GM12878 (cell line): ENCODE results near the gene THADA. TPM values are rescaled to one million over a fixed set of nuclear protein-coding genes. Genes with fewer than 3 reads are reported as not detected.

Source experiments
- ATAC-seq: fragments of 200-7000 bp; cut with Tn5 transposase; 3 replicates; pipeline ENCODE4 v1.9.1; 2020; ENCODE audit warnings: mild to moderate bottlenecking, moderate library complexity
- BruUV-seq: library from RNA; stranded (reverse); fragments of 400-500 nt; replicated peaks from 2 replicates; lab custom pipeline; 2021; lab: Mats Ljungman, UMichigan
- CTCF ChIA-PET: fragments of 300-600 bp; sonication (Branson Sonifier 250); formaldehyde crosslinking; extraction: SDS; loops from one replicate; lab custom pipeline; 2021; ENCODE audit warnings: inconsistent platforms; lab: Yijun Ruan, JAX
- POLR2A ChIA-PET: fragments of 350-600 bp; formaldehyde crosslinking; extraction: SDS; loops from one replicate; lab custom pipeline; 2021; ENCODE audit warnings: inconsistent platforms; lab: Charles Lee
- RAD21 ChIA-PET: fragments of 300-600 bp; sonication (Branson Sonifier 250); formaldehyde crosslinking; loops from one replicate; lab custom pipeline; 2023; ENCODE audit warnings: antibody characterized with exemption; ENCODE audit not compliant: unreplicated experiment; lab: Charles Lee
- SMC1A ChIA-PET: fragments of 300-600 bp; sonication (Branson Sonifier 250); formaldehyde crosslinking; loops from one replicate; lab custom pipeline; 2023; ENCODE audit not compliant: unreplicated experiment, uncharacterized antibody; lab: Charles Lee
- DNase-seq: peaks from one replicate; pipeline ENCODE4 v3.0.0-alpha.2; 2011; ENCODE audit warnings: low read depth, low spot score
- FAIRE-seq: peaks from 3 replicates; lab custom pipeline; 2011; peaks lifted over from hg19 to GRCh38; lab: Jason Lieb, UNC
- H2AFZ ChIP-seq: 2 replicates; pipeline ENCODE4 v1.6.0; 2011; ENCODE audit warnings: low read depth, low read length, control low read depth; ENCODE audit not compliant: control insufficient read depth
- H3K27ac ChIP-seq: 2 replicates; pipeline ENCODE4 v1.5.1; 2011; ENCODE audit warnings: control low read depth; ENCODE audit not compliant: control insufficient read depth, insufficient read depth
- H3K27me3 ChIP-seq, 2 experiments: replicated peaks in 1 of 2; 2 replicates each; pipeline versions ENCODE4 v1.6.0 to v1.6.1; 2011; ENCODE audit warnings: low read length in 1 of 2; ENCODE audit not compliant: control insufficient read depth in 2 of 2, insufficient read depth in 2 of 2
- H3K36me3 ChIP-seq, 2 experiments: 2 replicates each; pipeline ENCODE4 v1.5.1; 2011; ENCODE audit warnings: low read length in 1 of 2; ENCODE audit not compliant: control insufficient read depth in 2 of 2, insufficient read depth in 2 of 2
- H3K4me1 ChIP-seq: 2 replicates; pipeline ENCODE4 v1.6.1; 2011; ENCODE audit warnings: mild to moderate bottlenecking, low read length, moderate library complexity, mixed read lengths; ENCODE audit not compliant: control insufficient read depth, insufficient read depth
- H3K4me2 ChIP-seq: 2 replicates; pipeline ENCODE4 v1.6.0; 2011; ENCODE audit warnings: control low read depth; ENCODE audit not compliant: control insufficient read depth, insufficient read depth
- H3K4me3 ChIP-seq: fragments of 200-600 bp; sonication (generic); 2 replicates; pipeline ENCODE4 v1.5.1; 2016
- H3K79me2 ChIP-seq: 2 replicates; pipeline ENCODE4 v1.6.0; 2011; ENCODE audit warnings: low read length; ENCODE audit not compliant: control insufficient read depth, insufficient read depth
- H3K9ac ChIP-seq: 2 replicates; pipeline ENCODE4 v1.8.0; 2011; ENCODE audit warnings: low read length, control low read depth, mixed read lengths; ENCODE audit not compliant: control insufficient read depth, insufficient read depth
- H3K9me3 ChIP-seq: replicated peaks from 3 replicates; pipeline ENCODE4 v1.5.1; 2011; ENCODE audit warnings: mild to moderate bottlenecking, low read length; ENCODE audit not compliant: control insufficient read depth, insufficient read depth
- H4K20me1 ChIP-seq: 2 replicates; pipeline ENCODE4 v1.6.0; 2011; ENCODE audit not compliant: control insufficient read depth, insufficient read depth
- ETV6 ChIP-seq, 2 experiments: fragments of 450-650 bp in 1 of 2; IDR thresholded peaks in 1 of 2; conservative IDR thresholded peaks in 1 of 2; 2 replicates each; pipeline ENCODE4 v1.6.1; 2014; ENCODE audit warnings: antibody characterized with exemption in 1 of 2, borderline replicate concordance in 1 of 2, low read depth in 1 of 2, mild to moderate bottlenecking in 1 of 2, moderate library complexity in 1 of 2
- FOXK2 ChIP-seq: fragments of 450-650 bp; IDR thresholded peaks from 2 replicates; pipeline ENCODE4 v1.6.1; 2017; ENCODE audit warnings: mild to moderate bottlenecking, moderate library complexity
- KAT2A ChIP-seq: conservative IDR thresholded peaks from 2 replicates; pipeline ENCODE4 v1.6.1; 2011; ENCODE audit warnings: low read depth, low read length; ENCODE audit not compliant: control insufficient read depth
- POLR2A ChIP-seq: IDR thresholded peaks from 2 replicates; pipeline ENCODE4 v1.6.1; 2011; ENCODE audit warnings: low read depth, mild to moderate bottlenecking, low read length
- RUNX3 ChIP-seq: IDR thresholded peaks from 2 replicates; pipeline ENCODE4 v1.6.1; 2012; ENCODE audit warnings: low read length, inconsistent platforms
- ZSCAN29 ChIP-seq: fragments of 450-650 bp; IDR thresholded peaks from 2 replicates; pipeline ENCODE4 v1.6.1; 2017; ENCODE audit warnings: mild to moderate bottlenecking, moderate library complexity
- WGBS: methylation state at CpG from one replicate; pipeline ENCODE4 v1.1.6; 2016; ENCODE audit warnings: low lambda C conversion rate; ENCODE audit not compliant: insufficient replicate concordance, insufficient coverage; ENCODE audit errors: missing lambda C conversion rate; 5-methylcytosine and 5-hydroxymethylcytosine counted together
- in situ Hi-C: fragments of 300-500 bp; cut with MboI; formaldehyde crosslinking; loops from 9 replicates; pipeline ENCODE4 v1.14.3; 2018; ENCODE audit warnings: mixed read lengths
- intact Hi-C: fragments of 100-400 bp; cut with micrococcal nuclease; formaldehyde crosslinking; loops from one replicate; pipeline ENCODE4 v1.14.2; 2022; ENCODE audit not compliant: unreplicated experiment
- polyA plus RNA-seq, 11 experiments: library from polyadenylated mRNA; depleted of rRNA in 4 of 11; unstranded in 6 of 11; stranded (reverse) in 5 of 11; fragments of >200 nt; fragmentation: Nextera tagmentation in 4 of 11; fragmentation: Illumina TruSeq in 1 of 11; extraction: Ambion mirVana in 4 of 11; extraction: Trizol in 1 of 11; gene quantifications; 1 replicate in 1 of 11; 2 replicates in 10 of 11; pipeline versions ENCODE4 v1.2.1 to v1.2.3, GENCODE V29; 2011 to 2016; ENCODE audit warnings: inconsistent platforms in 2 of 11, missing spikeins in 2 of 11, low read depth in 1 of 11
- total RNA-seq, 4 experiments: library from RNA; depleted of rRNA in 3 of 4; stranded (reverse); fragments of >200 nt in 3 of 4; fragmentation: Illumina TruSeq in 1 of 4; extraction: Trizol in 1 of 4; gene quantifications; 2 replicates each; pipeline versions ENCODE4 v1.2.1 to v1.2.3, GENCODE V29; 2013 to 2021

Gene THADA
- total and polyA plus RNA-seq, 10 of the 15 experiments (the other 5 are each of a cell fraction or from before 2014, with no cell fraction given): 14.6 to 33.2 (median 23.2) TPM

GRCh38 chr2:43412114-43412753 is 183.6 kb downstream of the THADA start:
- no TSS peak for BruUV-seq
- intact Hi-C loops (no loop called here), in situ Hi-C loops (no loop called here)
- Histone ChIP-seq H2AFZ (no peak overlapping the region), H3K4me3 (no peak overlapping the region), H3K27ac (no peak overlapping the region), H4K20me1 (no peaks in the 10 kb centered on the region), H3K79me2 (no peaks in the 10 kb centered on the region), H3K36me3 (no peaks in the 10 kb centered on the region), H3K4me2 (no peak overlapping the region), H3K9ac (no peak overlapping the region), H3K9me3 (no peaks in the 10 kb centered on the region), H3K4me1 (peaks cover 19% of the 10 kb centered on the region; the same call in 1 of the 2 replicates), H3K27me3 (no peaks in the 10 kb centered on the region)
- ChIA-PET CTCF (interaction anchor here (0.7 kb wide), 2 partner anchors 8 to 12 kb away, joined by 3 read pairs; no protein-coding TSS in a partner anchor), POLR2A (interaction anchor here (0.6 to 1.2 kb wide), 3 partner anchors 11 to 42 kb away, joined by 3 to 7 read pairs (median 3); no protein-coding TSS in a partner anchor), SMC1A (interaction anchor here (13.9 kb wide), 1 partner anchor 12 kb away, joined by 378 read pairs; no protein-coding TSS in a partner anchor), RAD21 (interaction anchor here (0.6 to 13.1 kb wide), 2 partner anchors 13 to 122 kb away, joined by 3 to 360 read pairs; no protein-coding TSS in a partner anchor)
- no peak for ATAC-seq
- no peak for TF ChIP-seq ZSCAN29
- TF ChIP-seq RUNX3: no peak
- TF ChIP-seq FOXK2: no peak
- TF ChIP-seq POLR2A: no peak
- TF ChIP-seq KAT2A: no peak
- no peak for TF ChIP-seq ETV6 (conservative IDR thresholded peaks at IDR 0.05 in 1 of 2, IDR thresholded peaks at IDR 0.05 in 1 of 2; ENCODE audit: borderline replicate concordance in 1 of 2, low read depth in 1 of 2)
- FAIRE-seq: no peak
- no peak for DNase-seq
- 77% methylated on average over 3 of the region's 3 CpGs for WGBS
